ENCODE results near the gene TBC1D22A.
A peak's percentile ranks its signal among the peaks of the same experiment; 100 is the strongest.
"Not testable (repeated sequence)": the region's sequence is repeated elsewhere in the genome, so short reads cannot be mapped to it uniquely, and the experiment has no call there.

Gene TBC1D22A

GRCh38 chr22:46974631-46975585 is 212.5 kb downstream of the TBC1D22A start:
- DNase-seq (ENCODE audit: low spot score), result peak; percentile 47
- H3K27ac ChIP-seq, result no peak overlapping the region
- no peak for TF ChIP-seq CTCF (IDR thresholded peaks at IDR 0.05)
- no peak overlapping the region for H3K4me3 ChIP-seq

- TF ChIP-seq CTCF (IDR thresholded peaks at IDR 0.05), result no peak
- H3K27ac ChIP-seq, result no peak overlapping the region
- no peak overlapping the region for H3K4me3 ChIP-seq
- DNase-seq (ENCODE audit: low spot score), result peak; percentile 11
Observed at GRCh38 chr22:46976143-46976542, 213.7 kb downstream of the TBC1D22A start.

- no peak for TF ChIP-seq CTCF (IDR thresholded peaks at IDR 0.05)
- no peak for DNase-seq (ENCODE audit: low spot score)
- Histone ChIP-seq H3K4me3 (no peak overlapping the region), H3K27ac (no peak overlapping the region)
Observed at GRCh38 chr22:46976598-46976997, 214.1 kb downstream of the TBC1D22A start.

GRCh38 chr22:46977656-46978343 is 215.3 kb downstream of the TBC1D22A start:
- TF ChIP-seq CTCF (IDR thresholded peaks at IDR 0.05), result no peak
- no peak overlapping the region for H3K4me3 ChIP-seq
- DNase-seq (ENCODE audit: low spot score), result no peak

GRCh38 chr22:46978668-46979067 is 216.2 kb downstream of the TBC1D22A start:
- H3K4me3 ChIP-seq; H3K27ac ChIP-seq; DNase-seq (ENCODE audit: low spot score): not testable (repeated sequence)

More at GRCh38 chr22:46977656-46978343, 215.3 kb downstream of the TBC1D22A start:
- H3K27ac ChIP-seq, result no peak overlapping the region

GRCh38 chr22:46979506-46979905 is 217.1 kb downstream of the TBC1D22A start:
- DNase-seq (ENCODE audit: low spot score), result no peak
- Histone ChIP-seq H3K27ac (no peak overlapping the region), H3K4me3 (no peak overlapping the region)
- no peak for TF ChIP-seq CTCF (IDR thresholded peaks at IDR 0.05)

- DNase-seq (ENCODE audit: low spot score), result no peak
- no peak overlapping the region for H3K27ac ChIP-seq
- no peak for TF ChIP-seq CTCF (IDR thresholded peaks at IDR 0.05)
- no peak overlapping the region for H3K4me3 ChIP-seq
Observed at GRCh38 chr22:46980392-46980791, 217.9 kb downstream of the TBC1D22A start.
